Tongue (tissue), 2 donors: Measurements from ENCODE around the gene KIDINS220. TPM values are rescaled to one million over a fixed set of nuclear protein-coding genes. Genes with fewer than 3 reads are reported as not detected.

ENCODE experiments used
- DNase-seq: peaks from one replicate; pipeline ENCODE4 v3.0.0-alpha.2; 2015
- total RNA-seq: library from RNA; depleted of rRNA; stranded (reverse); fragments of >200 nt; gene quantifications from one replicate; pipeline ENCODE4 v1.2.3, GENCODE V29; 2014

KIDINS220 gene
- 143 TPM for total RNA-seq

- DNase-seq, result peak; percentile 94
These were observed at the start of gene KIDINS220 for GRCh38 chr2:8836971-8837794. KIDINS220 (minus strand) TSS chr2:8837613; CDS start chr2:8827093, 10,520 bp downstream.

DNA sequence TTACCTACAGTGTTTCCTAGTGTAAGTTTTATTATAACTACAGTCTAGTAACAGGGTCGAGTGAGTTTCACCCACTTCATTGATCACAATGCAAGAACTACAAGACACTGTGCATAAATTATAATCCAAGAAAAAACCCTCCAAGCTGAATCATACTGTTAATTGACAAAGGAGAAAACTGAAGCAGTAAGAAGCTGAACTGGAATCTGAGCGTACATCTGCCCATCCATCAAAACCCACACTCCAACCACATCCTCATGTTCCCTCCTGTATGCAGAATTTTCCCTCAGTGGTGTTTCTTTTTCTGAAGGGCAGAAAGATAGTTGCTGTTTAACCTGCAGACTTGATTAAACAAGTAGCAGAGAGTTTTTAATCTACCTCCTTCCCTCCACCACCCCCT is 49.5 kb upstream of the KIDINS220 start:
- DNase-seq, result no peak

DNA sequence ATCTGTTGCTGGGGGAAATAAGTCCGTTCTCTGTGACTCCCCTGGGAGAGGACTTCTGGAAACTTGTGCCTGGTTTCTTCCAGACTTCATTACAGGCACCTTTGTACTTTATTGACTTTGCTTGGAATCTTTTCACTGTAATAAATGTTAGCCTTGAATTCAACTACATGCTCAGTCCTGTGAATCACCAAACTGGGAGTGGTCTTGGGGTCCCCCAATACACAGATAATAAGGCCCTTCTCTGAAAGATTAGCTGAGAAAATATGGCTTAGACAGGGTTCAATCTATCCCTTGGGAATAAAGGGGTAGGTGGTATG is 48.7 kb upstream of the KIDINS220 start:
- no peak for DNase-seq

GRCh38 chr2:8885449-8886201 is 48.2 kb upstream of the KIDINS220 start:
- peak; percentile 35 for DNase-seq

DNA sequence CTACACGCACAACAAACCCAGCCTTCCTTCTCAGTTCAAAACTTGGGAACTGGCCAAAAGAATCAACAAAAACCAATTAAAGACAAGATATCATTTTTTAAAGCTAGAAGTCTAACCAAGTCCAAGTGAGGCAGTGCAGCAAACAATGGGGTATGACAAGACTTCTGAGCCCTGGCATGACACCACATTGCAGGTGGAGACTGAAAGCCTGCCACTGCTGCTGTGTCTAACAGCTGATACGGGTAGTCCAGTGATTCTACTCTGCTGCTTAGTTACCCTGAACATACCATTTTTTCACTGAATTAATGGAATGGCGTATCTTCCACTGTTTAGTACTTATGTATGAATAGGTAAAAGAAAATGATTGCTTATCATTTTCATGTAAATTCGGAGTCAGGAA is 47.4 kb upstream of the KIDINS220 start:
- DNase-seq, result peak; percentile 45

GRCh38 chr2:8882094-8882493 is 44.7 kb upstream of the KIDINS220 start:
- no peak for DNase-seq

GRCh38 chr2:8877894-8878293 is 40.5 kb upstream of the KIDINS220 start:
- no peak for DNase-seq

DNA sequence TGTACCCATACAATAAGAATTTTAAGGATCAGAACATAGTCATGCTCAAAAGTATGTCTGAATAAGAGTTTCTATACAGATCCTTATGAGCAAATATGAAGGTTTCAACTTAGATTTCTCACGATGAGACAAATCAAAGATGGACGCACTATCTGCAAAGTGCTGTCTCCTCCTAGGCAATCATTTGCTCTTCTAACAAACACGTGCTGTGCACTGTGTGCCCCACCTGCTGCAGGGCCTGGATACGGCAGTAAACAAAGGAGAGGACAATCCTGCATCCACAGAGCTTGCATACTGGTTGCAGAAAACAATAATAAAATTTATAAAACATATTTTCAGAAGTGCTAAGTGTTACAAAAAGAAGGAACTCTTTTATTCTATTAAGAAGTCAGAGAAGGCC is 39.9 kb upstream of the KIDINS220 start:
- no peak for DNase-seq

DNA sequence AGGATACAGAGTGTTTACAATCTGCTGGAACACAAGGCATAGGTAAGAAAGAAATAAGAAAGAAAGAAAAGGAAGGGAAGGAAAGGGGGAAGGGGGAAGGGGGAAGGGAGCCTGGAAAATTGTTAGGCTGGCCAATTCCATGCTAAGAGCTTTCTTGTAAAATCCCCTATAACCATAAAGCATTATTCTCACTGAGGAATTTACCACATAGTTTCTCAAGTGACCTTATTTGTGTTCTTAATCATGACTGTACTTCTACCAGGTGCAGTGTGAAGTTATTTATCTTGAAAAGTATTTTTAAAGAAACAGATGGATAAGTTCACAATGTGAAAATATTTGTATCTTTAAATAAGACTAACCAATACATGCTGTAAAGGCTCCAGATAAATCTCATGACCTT is 39.2 kb upstream of the KIDINS220 start:
- no peak for DNase-seq

DNA sequence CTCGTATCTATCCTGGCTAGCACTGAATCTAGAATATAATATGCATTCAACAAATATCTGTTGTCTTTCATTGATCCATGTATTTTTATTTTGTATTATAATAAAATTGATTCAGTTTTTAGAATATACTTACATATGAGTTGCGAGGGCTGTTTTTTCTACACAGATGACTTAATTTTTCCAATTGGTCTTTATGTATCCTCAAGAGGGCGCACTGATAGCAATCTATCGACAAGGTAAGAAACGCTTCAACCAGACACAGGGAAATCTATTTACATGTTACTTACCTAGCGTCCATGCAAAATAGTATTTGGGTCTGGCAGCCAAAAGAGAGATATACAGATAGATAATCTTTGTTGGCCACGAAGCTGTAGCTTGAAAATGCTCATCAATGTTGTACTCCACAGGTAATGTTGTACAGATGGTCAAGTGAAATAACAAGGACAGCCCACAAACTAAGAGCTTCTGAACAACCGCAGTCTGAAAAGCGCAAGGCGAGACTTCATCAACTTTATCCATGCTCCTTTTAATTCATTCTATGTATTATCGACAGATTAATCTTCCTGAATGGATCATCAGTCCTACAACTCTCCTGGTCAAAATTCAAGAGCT is 35.5 kb upstream of the KIDINS220 start:
- DNase-seq, result peak; percentile 68

GRCh38 chr2:8870441-8870840 is 33.0 kb upstream of the KIDINS220 start:
- peak; percentile 43 for DNase-seq

- no peak for DNase-seq
These were observed 29.9 kb upstream of the KIDINS220 start for GRCh38 chr2:8867363-8867762.

- DNase-seq, result no peak
These were observed 26.0 kb upstream of the KIDINS220 start for GRCh38 chr2:8863331-8863953.

DNA sequence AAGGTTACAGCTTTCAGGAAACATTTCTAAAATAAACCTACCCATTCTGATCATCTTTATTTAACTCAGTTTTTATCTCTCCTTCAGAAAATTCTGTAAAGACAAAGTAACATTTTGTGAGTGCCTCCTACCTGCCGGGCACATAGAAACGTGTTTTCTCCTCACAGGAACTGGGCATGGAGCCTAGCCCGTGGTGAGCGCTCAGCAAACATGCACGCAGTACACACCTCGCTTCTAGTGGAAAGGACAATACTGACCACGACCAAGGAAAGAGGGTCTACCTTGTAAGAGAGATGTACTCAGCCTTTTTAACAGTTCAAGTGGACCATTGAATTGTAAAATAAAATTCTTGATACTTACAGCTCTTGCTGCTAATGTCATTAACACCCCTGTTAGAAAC is 24.8 kb upstream of the KIDINS220 start:
- DNase-seq, result no peak

DNA sequence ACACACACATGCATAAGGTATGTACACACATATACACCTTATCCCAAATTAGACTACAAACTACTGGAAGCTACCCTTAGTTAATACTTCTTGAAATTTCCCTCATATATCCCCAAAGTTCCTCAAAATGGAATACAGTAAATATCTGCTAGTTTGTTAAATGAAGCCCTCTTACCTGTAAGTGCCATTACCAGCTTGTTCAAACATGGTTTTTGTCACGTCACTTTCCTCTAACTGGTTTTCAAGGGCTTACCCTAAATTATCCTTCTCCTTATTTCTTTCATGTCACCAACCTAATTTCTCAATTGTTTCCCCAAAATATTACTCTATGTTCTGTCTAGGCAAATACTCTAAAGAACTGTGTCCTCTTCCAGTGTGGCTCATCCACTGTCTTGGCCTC is 24.4 kb upstream of the KIDINS220 start:
- no peak for DNase-seq

GRCh38 chr2:8860239-8860638 is 22.8 kb upstream of the KIDINS220 start:
- DNase-seq, result no peak

- no peak for DNase-seq
These were observed 21.5 kb upstream of the KIDINS220 start for GRCh38 chr2:8858910-8859309.

- no peak for DNase-seq
These were observed 20.9 kb upstream of the KIDINS220 start for GRCh38 chr2:8858264-8858663.

DNA sequence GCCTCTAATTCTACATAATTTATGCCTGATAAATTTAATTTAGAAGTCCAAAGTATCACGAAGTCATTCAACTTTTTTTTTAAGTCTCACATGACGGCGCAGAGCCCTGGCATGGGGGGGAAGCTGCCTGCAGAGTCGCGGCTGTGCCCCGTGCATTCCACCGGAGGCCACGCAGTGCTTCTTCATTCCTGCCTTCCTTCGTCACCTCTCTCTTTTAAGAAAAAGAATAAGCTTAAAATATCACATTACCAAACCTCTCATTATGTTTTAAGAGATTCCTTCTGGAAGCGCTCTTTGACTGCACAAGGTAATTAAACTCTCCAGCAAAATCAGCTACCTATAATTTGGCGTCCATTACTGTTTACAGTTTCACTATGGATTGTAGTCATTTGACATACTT is 20.3 kb upstream of the KIDINS220 start:
- peak; percentile 59 for DNase-seq

- no peak for DNase-seq
These were observed 18.8 kb upstream of the KIDINS220 start for GRCh38 chr2:8856176-8856575.

DNA sequence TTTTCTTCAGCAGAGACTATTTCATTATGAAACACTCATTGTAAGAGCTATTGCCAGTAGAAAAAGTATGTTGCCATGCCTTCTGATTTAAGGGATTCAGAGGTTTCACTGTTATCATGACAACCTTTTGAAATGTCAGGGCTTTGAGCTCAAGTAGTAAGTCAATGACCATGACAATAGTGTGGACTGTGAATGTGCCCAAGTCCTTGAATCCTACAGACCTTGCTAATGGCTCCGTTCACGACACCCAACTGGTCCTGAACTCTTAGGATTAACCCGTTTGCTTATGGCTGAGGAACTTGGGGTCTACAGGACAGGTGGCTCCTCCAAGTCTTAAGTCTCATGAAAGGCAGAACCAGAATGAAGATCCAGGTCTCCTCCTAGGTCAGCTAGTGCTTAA is 17.6 kb upstream of the KIDINS220 start:
- no peak for DNase-seq

GRCh38 chr2:8853426-8853825 is 16.0 kb upstream of the KIDINS220 start:
- DNase-seq, result no peak
